ENCODE measurements around the gene FAT1.

DNA sequence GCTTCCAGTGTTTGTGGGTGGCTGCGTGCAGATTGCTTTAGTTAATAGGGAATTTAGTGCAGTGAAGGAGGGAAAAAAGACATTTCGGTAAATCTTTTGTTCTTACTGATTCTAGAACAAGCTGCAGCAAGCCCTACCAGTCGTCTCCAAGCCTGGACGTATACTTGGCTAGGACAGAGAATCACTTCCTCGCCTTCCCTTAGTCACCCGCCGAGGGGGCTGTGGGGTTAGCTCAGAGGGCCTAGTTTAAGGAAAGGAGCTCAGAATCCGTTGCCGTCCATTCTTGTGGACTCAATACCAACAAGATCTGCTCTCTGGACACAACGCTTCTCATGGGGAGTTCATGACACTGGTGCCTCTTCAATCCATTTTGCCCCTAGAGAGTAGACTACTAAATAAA lies 36.3 kb upstream of the FAT1 start:
- TF ChIP-seq, protein P1, sequence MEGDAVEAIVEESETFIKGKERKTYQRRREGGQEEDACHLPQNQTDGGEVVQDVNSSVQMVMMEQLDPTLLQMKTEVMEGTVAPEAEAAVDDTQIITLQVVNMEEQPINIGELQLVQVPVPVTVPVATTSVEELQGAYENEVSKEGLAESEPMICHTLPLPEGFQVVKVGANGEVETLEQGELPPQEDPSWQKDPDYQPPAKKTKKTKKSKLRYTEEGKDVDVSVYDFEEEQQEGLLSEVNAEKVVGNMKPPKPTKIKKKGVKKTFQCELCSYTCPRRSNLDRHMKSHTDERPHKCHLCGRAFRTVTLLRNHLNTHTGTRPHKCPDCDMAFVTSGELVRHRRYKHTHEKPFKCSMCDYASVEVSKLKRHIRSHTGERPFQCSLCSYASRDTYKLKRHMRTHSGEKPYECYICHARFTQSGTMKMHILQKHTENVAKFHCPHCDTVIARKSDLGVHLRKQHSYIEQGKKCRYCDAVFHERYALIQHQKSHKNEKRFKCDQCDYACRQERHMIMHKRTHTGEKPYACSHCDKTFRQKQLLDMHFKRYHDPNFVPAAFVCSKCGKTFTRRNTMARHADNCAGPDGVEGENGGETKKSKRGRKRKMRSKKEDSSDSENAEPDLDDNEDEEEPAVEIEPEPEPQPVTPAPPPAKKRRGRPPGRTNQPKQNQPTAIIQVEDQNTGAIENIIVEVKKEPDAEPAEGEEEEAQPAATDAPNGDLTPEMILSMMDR (IDR thresholded peaks at IDR 0.05; ENCODE audit: low read depth, low read length): no peak
- TF ChIP-seq POLR2A (IDR thresholded peaks at IDR 0.05; ENCODE audit: extremely low read depth, insufficient read length): no peak
- TF ChIP-seq, protein P2, sequence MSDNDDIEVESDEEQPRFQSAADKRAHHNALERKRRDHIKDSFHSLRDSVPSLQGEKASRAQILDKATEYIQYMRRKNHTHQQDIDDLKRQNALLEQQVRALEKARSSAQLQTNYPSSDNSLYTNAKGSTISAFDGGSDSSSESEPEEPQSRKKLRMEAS (IDR thresholded peaks at IDR 0.05; ENCODE audit: low read depth, low read length): no peak
- no peak for TF ChIP-seq MYC (IDR thresholded peaks at IDR 0.05; ENCODE audit: low read depth, low read length)

Measured in NB4 (cell line).